B cell (primary cell): ENCODE data around the gene MYO16. TPM values are rescaled to one million over a fixed set of nuclear protein-coding genes. Genes with fewer than 3 reads are reported as not detected.

Experiments
- ATAC-seq: fragments of 200-7000 bp; cut with Tn5 transposase; one replicate; pipeline ENCODE4 v1.10.0; 2021; ENCODE audit warnings: low read depth, mild to moderate bottlenecking, moderate number of reproducible peaks, moderate library complexity
- CTCF ChIA-PET: fragments of 350-600 bp; sonication (Branson Sonifier 250); formaldehyde crosslinking; loops from one replicate; lab custom pipeline; 2021; ENCODE audit warnings: antibody characterized with exemption, inconsistent platforms; lab: Charles Lee
- POLR2A ChIA-PET: fragments of 350-600 bp; sonication (Branson Sonifier 250); formaldehyde crosslinking; loops from one replicate; lab custom pipeline; 2021; ENCODE audit warnings: antibody characterized with exemption; lab: Charles Lee
- DNase-seq: peaks from one replicate; pipeline ENCODE4 v3.0.0; 2013
- H2AFZ ChIP-seq: 2 replicates; pipeline ENCODE4 v1.6.1; 2012; ENCODE audit warnings: mild to moderate bottlenecking, low read depth, low read length; ENCODE audit not compliant: insufficient read depth, poor library complexity, severe bottlenecking
- H3K27ac ChIP-seq, 2 donors: 1 replicate in 1 of 2; 2 replicates in 1 of 2; pipeline ENCODE4 v1.5.1; 2012 to 2013; ENCODE audit warnings: low read length in 2 of 2, mild to moderate bottlenecking in 2 of 2, moderate library complexity in 1 of 2
- H3K27me3 ChIP-seq, 4 experiments: fragments of 200-600 bp in 1 of 4; sonication (generic) in 1 of 4; replicated peaks in 1 of 4; 1 replicate in 2 of 4; 2 replicates in 2 of 4; pipeline versions ENCODE4 v1.6.1 to v1.7.0; 2013 to 2016; ENCODE audit warnings: low read length in 3 of 4, mild to moderate bottlenecking in 2 of 4, mixed read lengths in 1 of 4, moderate library complexity in 1 of 4; ENCODE audit not compliant: insufficient read depth in 4 of 4, control insufficient read depth in 3 of 4; ENCODE audit errors: control extremely low read depth in 1 of 4
- H3K36me3 ChIP-seq, 2 experiments: replicated peaks in 1 of 2; 1 replicate in 1 of 2; 2 replicates in 1 of 2; pipeline versions ENCODE4 v1.6.1 to v1.7.1; 2013; ENCODE audit warnings: low read length in 1 of 2; ENCODE audit not compliant: insufficient read depth in 2 of 2, control insufficient read depth in 1 of 2; ENCODE audit errors: control extremely low read depth in 1 of 2, extremely low read depth in 1 of 2
- H3K4me1 ChIP-seq, 2 donors: fragments of 200-600 bp in 1 of 2; sonication (generic) in 1 of 2; 1 replicate in 1 of 2; 2 replicates in 1 of 2; pipeline versions ENCODE4 v1.5.1 to v1.6.1; 2013 to 2017; ENCODE audit warnings: low read length in 2 of 2; ENCODE audit not compliant: control insufficient read depth in 2 of 2, insufficient read depth in 2 of 2
- H3K4me2 ChIP-seq: replicated peaks from 2 replicates; pipeline ENCODE3; 2012; ENCODE audit warnings: mild to moderate bottlenecking, low read depth, low read length; ENCODE audit not compliant: poor library complexity, severe bottlenecking
- H3K4me3 ChIP-seq, 5 experiments: fragments of 200-600 bp in 1 of 5; sonication (generic) in 1 of 5; 1 replicate in 3 of 5; 2 replicates in 2 of 5; pipeline versions ENCODE4 v1.5.1 to v1.7.0; 2011 to 2016; ENCODE audit warnings: low read length in 4 of 5, mild to moderate bottlenecking in 4 of 5, low read depth in 2 of 5, control low read depth in 1 of 5, moderate library complexity in 1 of 5; ENCODE audit not compliant: insufficient read depth in 1 of 5; ENCODE audit errors: control extremely low read depth in 1 of 5, extremely low read depth in 1 of 5
- H3K79me2 ChIP-seq: fragments of 200-600 bp; sonication (generic); one replicate; pipeline ENCODE4 v1.6.0; 2016; ENCODE audit warnings: low read length; ENCODE audit not compliant: control insufficient read depth, insufficient read depth
- H3K9ac ChIP-seq: fragments of 200-600 bp; sonication (generic); 2 replicates; pipeline ENCODE4 v1.6.1; 2017; ENCODE audit warnings: mild to moderate bottlenecking, low read length, moderate library complexity
- H3K9me3 ChIP-seq, 3 donors: one replicate each; pipeline versions ENCODE4 v1.6.1 to v1.7.1; 2013; ENCODE audit warnings: low read length in 2 of 3; ENCODE audit not compliant: control insufficient read depth in 2 of 3, insufficient read depth in 1 of 3; ENCODE audit errors: control extremely low read depth in 1 of 3
- H4K20me1 ChIP-seq: 2 replicates; pipeline ENCODE4 v1.6.0; 2012; ENCODE audit warnings: mild to moderate bottlenecking, low read length; ENCODE audit not compliant: insufficient read depth, control insufficient read depth, poor library complexity, severe bottlenecking
- H3K27ac Mint-ChIP-seq: one replicate; pipeline ENCODE4 v1.8.0; 2021; ENCODE audit warnings: mixed read lengths
- H3K27me3 Mint-ChIP-seq: one replicate; pipeline ENCODE4 v1.8.0; 2021; ENCODE audit warnings: mixed read lengths
- H3K4me1 Mint-ChIP-seq: one replicate; pipeline ENCODE4 v1.8.0; 2021; ENCODE audit warnings: mixed read lengths
- H3K4me3 Mint-ChIP-seq: one replicate; pipeline ENCODE4 v1.8.0; 2021; ENCODE audit warnings: mixed read lengths
- H3K9me3 Mint-ChIP-seq: one replicate; pipeline ENCODE4 v1.8.0; 2022; ENCODE audit warnings: mixed read lengths; ENCODE audit not compliant: insufficient read depth
- EZH2 ChIP-seq: IDR thresholded peaks from 2 replicates; pipeline ENCODE4 v1.6.1; 2012; ENCODE audit warnings: borderline replicate concordance, low read depth, mild to moderate bottlenecking, moderate library complexity, low read length; ENCODE audit not compliant: insufficient read depth, poor library complexity, severe bottlenecking
- WGBS: methylation state at CpG from one replicate; pipeline ENCODE4 v1.1.5; 2013; ENCODE audit warnings: missing lambda C conversion rate; ENCODE audit not compliant: insufficient coverage; 5-methylcytosine and 5-hydroxymethylcytosine counted together
- intact Hi-C: fragments of 100-400 bp; cut with micrococcal nuclease; formaldehyde crosslinking; loops from one replicate; pipeline ENCODE4 v1.10.0; 2022
- polyA minus RNA-seq: library from RNA; depleted of rRNA, polyadenylated mRNA; stranded (reverse); fragments of >200 nt; gene quantifications from 2 replicates; pipeline ENCODE4 v1.2.3, GENCODE V29; 2012
- polyA plus RNA-seq: library from polyadenylated mRNA; depleted of rRNA; stranded (reverse); fragments of >200 nt; gene quantifications from 2 replicates; pipeline ENCODE4 v1.2.3, GENCODE V29; 2012
- total RNA-seq, 2 donors: library from RNA; stranded (reverse); fragments of 120-200 nt in 1 of 2; gene quantifications; 1 replicate in 1 of 2; 2 replicates in 1 of 2; pipeline versions ENCODE4 v1.2.3 to v1.2.4, GENCODE V29; 2013 to 2022
- TF ChIP-seq, protein P1 (sequence below): fragments of 200-600 bp; IDR thresholded peaks from one replicate; pipeline ENCODE4 v1.8.0; 2022; ENCODE audit warnings: antibody characterized with exemption, mild to moderate bottlenecking

MYO16 gene
- total RNA-seq (not detected in 2 replicates), polyA plus RNA-seq (not detected in 2 replicates), polyA minus RNA-seq (not detected in 2 replicates)
- 0.56 TPM for total RNA-seq (2013)

DNA sequence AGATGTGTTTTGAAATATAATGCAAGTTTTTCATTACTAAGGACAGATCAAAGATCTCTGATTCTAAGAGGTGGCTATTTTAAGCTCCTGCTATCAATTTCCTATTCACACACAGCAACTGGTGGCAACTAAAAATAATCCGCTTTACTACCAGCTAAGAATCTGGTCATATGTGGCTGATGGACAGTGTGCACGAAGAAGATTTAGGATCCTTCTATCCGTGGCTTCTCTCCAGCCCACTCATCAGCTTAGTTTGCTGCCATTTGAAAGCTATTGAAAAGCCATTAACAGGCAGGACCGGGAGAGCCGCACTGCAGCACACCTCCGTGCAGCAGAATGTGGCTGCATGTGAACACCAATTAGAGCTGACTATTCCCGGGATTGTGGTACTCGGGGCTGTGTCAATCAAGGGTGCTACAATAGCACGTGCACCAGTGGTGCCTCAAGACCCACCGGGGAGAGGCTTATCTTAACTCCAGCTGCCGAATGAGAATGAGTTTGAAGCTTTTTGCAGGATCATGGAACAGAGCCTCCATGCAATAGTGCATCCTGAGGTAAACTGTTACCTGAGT is at the start of gene MYO16:
Gene MYO16, plus strand, starts transcription at position 431 of the 572 bp plus-strand sequence. CDS start 234 bp downstream, outside the sequence.
- no peak within 1 kb of the TSS for H3K4me3 ChIP-seq
- ATAC-seq, result no peak
- TF ChIP-seq EZH2, result no peak
- TF ChIP-seq, protein P1, sequence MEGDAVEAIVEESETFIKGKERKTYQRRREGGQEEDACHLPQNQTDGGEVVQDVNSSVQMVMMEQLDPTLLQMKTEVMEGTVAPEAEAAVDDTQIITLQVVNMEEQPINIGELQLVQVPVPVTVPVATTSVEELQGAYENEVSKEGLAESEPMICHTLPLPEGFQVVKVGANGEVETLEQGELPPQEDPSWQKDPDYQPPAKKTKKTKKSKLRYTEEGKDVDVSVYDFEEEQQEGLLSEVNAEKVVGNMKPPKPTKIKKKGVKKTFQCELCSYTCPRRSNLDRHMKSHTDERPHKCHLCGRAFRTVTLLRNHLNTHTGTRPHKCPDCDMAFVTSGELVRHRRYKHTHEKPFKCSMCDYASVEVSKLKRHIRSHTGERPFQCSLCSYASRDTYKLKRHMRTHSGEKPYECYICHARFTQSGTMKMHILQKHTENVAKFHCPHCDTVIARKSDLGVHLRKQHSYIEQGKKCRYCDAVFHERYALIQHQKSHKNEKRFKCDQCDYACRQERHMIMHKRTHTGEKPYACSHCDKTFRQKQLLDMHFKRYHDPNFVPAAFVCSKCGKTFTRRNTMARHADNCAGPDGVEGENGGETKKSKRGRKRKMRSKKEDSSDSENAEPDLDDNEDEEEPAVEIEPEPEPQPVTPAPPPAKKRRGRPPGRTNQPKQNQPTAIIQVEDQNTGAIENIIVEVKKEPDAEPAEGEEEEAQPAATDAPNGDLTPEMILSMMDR, result no peak
- CTCF ChIA-PET, result interaction anchor here (1.0 kb wide), 1 partner anchor 9 kb away, joined by 3 read pairs; no protein-coding TSS in a partner anchor
- intact Hi-C loops, result no loop called here
- no peak within 1 kb of the TSS for H3K9ac ChIP-seq
- H3K9me3 ChIP-seq, result peaks cover 0 to 3% (median 0%) of the 10 kb centered on the region in 3 donors
- H3K27me3 ChIP-seq, result no peaks in the 10 kb centered on the region
- no peaks in the 10 kb centered on the region for H3K4me1 ChIP-seq
- no peaks in the 10 kb centered on the region for H3K36me3 ChIP-seq
- Mint-ChIP-seq H3K9me3 (peaks cover 10% of the 10 kb centered on the region), H3K4me1 (no peaks in the 10 kb centered on the region), H3K27ac (no peak within 1 kb of the TSS), H3K4me3 (no peak within 1 kb of the TSS), H3K27me3 (no peaks in the 10 kb centered on the region)
- no peak within 1 kb of the TSS for H3K4me2 ChIP-seq
- H2AFZ ChIP-seq, result no peak within 1 kb of the TSS
- no peak within 1 kb of the TSS for H3K27ac ChIP-seq
- no peaks in the 10 kb centered on the region for H4K20me1 ChIP-seq
- POLR2A ChIA-PET, result no interaction called here
- 51% methylated on average over 10 of the region's 11 CpGs for WGBS
- H3K79me2 ChIP-seq, result no peaks in the 10 kb centered on the region
- no peak for DNase-seq

DNA sequence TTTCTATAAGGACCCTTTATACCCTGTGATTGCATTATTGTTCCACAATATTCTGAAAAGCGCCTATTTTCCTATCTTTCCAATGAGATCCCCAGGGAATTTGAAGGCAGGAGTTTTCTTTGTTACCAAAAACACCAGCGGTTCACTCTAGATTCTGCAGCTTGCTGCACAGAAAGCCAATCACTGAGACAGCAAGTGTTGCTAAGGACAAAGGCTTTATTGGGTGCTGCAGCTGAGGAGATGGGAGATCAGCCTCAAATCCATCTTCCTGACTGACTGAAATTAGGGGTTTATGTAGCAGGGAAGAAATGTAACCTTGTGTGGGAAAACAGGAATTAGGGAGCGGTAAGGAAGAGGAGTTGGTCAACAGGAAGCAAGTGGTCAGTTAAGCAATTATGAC is 42.6 kb upstream of the MYO16 start:
- H3K27me3 Mint-ChIP-seq, result no peaks in the 10 kb centered on the region
- no peaks in the 10 kb centered on the region for H3K36me3 ChIP-seq
- no peak overlapping the region for H3K27ac ChIP-seq
- no peak for TF ChIP-seq EZH2
- TF ChIP-seq, protein P1, result no peak
- H3K9me3 Mint-ChIP-seq, result no peaks in the 10 kb centered on the region
- H3K4me2 ChIP-seq, result no peak overlapping the region
- ATAC-seq, result no peak
- H3K9ac ChIP-seq, result no peak overlapping the region
- H4K20me1 ChIP-seq, result no peaks in the 10 kb centered on the region
- intact Hi-C loops, result no loop called here
- no peak overlapping the region for H2AFZ ChIP-seq
- CTCF ChIA-PET, result no interaction called here
- no peaks in the 10 kb centered on the region for H3K4me1 ChIP-seq
- 85% methylated on average over 3 of the region's 3 CpGs for WGBS
- no peaks in the 10 kb centered on the region for H3K4me1 Mint-ChIP-seq
- no peaks in the 10 kb centered on the region for H3K79me2 ChIP-seq
- no peak for DNase-seq
- no peak overlapping the region for H3K4me3 ChIP-seq
- no peak overlapping the region for H3K27ac Mint-ChIP-seq
- POLR2A ChIA-PET, result no interaction called here
- H3K9me3 ChIP-seq, result no peaks in the 10 kb centered on the region
- H3K27me3 ChIP-seq, result no peaks in the 10 kb centered on the region
- no peak overlapping the region for H3K4me3 Mint-ChIP-seq
